ENCODE measurements around the gene MAGI2.

GRCh38 chr7:79434867-79435266, 18.6 kb downstream of the MAGI2 start:
- TF ChIP-seq POLR2AphosphoS5 (IDR thresholded peaks at IDR 0.05; ENCODE audit: low read depth, low read length) (no peak), POLR2A (IDR thresholded peaks at IDR 0.05; ENCODE audit: low read depth, low read length) (no peak)

All from GM12891 (cell line).